Liver (tissue), 9 donors: Measurements from ENCODE around the gene KMT2D. TPM values are rescaled to one million over a fixed set of nuclear protein-coding genes. Genes with fewer than 3 reads are reported as not detected.
A peak's percentile ranks its signal among the peaks of the same experiment; 100 is the strongest.
"Not testable (repeated sequence)": the region's sequence is repeated elsewhere in the genome, so short reads cannot be mapped to it uniquely, and the experiment has no call there.

Experiments used
- DNase-seq: peaks from one replicate; pipeline ENCODE4 v3.0.0-alpha.2; 2017; ENCODE audit warnings: low spot score
- H3K27ac ChIP-seq, 2 donors: one replicate each; pipeline ENCODE4 v1.7.0; 2013; ENCODE audit warnings: inconsistent platforms in 2 of 2, low read length in 2 of 2, control low read depth in 1 of 2, low read depth in 1 of 2, mild to moderate bottlenecking in 1 of 2
- H3K27me3 ChIP-seq, 4 donors: one replicate each; pipeline versions ENCODE4 v1.6.1 to v1.7.0; 2013; ENCODE audit warnings: low read length in 3 of 4, inconsistent platforms in 1 of 4, mild to moderate bottlenecking in 1 of 4, moderate library complexity in 1 of 4; ENCODE audit not compliant: control insufficient read depth in 4 of 4, insufficient read depth in 4 of 4
- H3K36me3 ChIP-seq, 4 donors: one replicate each; pipeline versions ENCODE4 v1.6.1 to v1.7.0; 2013; ENCODE audit warnings: low read length in 3 of 4, mild to moderate bottlenecking in 3 of 4, low read depth in 1 of 4, moderate library complexity in 1 of 4; ENCODE audit not compliant: control insufficient read depth in 4 of 4, insufficient read depth in 3 of 4
- H3K4me1 ChIP-seq, 4 donors: one replicate each; pipeline versions ENCODE4 v1.6.1 to v1.7.0; 2013; ENCODE audit warnings: low read length in 3 of 4, mild to moderate bottlenecking in 3 of 4, moderate library complexity in 1 of 4; ENCODE audit not compliant: control insufficient read depth in 4 of 4, insufficient read depth in 4 of 4
- H3K4me3 ChIP-seq, 3 donors: one replicate each; pipeline versions ENCODE4 v1.6.1 to v1.7.0; 2013; ENCODE audit warnings: low read length in 3 of 3, control low read depth in 1 of 3, low read depth in 1 of 3, mild to moderate bottlenecking in 1 of 3
- H3K9ac ChIP-seq, 2 donors: one replicate each; pipeline ENCODE4 v1.7.0; 2013; ENCODE audit warnings: low read length in 2 of 2, mild to moderate bottlenecking in 2 of 2, moderate library complexity in 2 of 2, control low read depth in 1 of 2, low read depth in 1 of 2
- H3K9me3 ChIP-seq, 4 donors: one replicate each; pipeline versions ENCODE4 v1.6.1 to v1.7.0; 2013; ENCODE audit warnings: low read length in 3 of 4; ENCODE audit not compliant: control insufficient read depth in 4 of 4
- ATF3 ChIP-seq: IDR thresholded peaks from 2 replicates; pipeline ENCODE4 v1.6.1; 2016; ENCODE audit warnings: antibody characterized with exemption
- FOXA1 ChIP-seq: IDR thresholded peaks from 2 replicates; pipeline ENCODE4 v1.6.1; 2016; ENCODE audit warnings: antibody characterized with exemption
- FOXA2 ChIP-seq: IDR thresholded peaks from 2 replicates; pipeline ENCODE4 v1.6.1; 2016; ENCODE audit warnings: antibody characterized with exemption
- GABPA ChIP-seq, 2 donors: IDR thresholded peaks in 1 of 2; conservative IDR thresholded peaks in 1 of 2; 2 replicates each; pipeline ENCODE4 v1.6.1; 2016; ENCODE audit warnings: antibody characterized with exemption in 2 of 2, mild to moderate bottlenecking in 1 of 2, moderate library complexity in 1 of 2
- HNF4A ChIP-seq, 2 donors: conservative IDR thresholded peaks; 2 replicates each; pipeline ENCODE4 v1.6.1; 2016; ENCODE audit warnings: antibody characterized with exemption in 2 of 2, mild to moderate bottlenecking in 2 of 2
- HNF4G ChIP-seq: IDR thresholded peaks from 2 replicates; pipeline ENCODE4 v1.6.1; 2016; ENCODE audit warnings: antibody characterized with exemption
- JUND ChIP-seq, 2 donors: IDR thresholded peaks; 2 replicates each; pipeline ENCODE4 v1.6.1; 2016; ENCODE audit warnings: antibody characterized with exemption in 2 of 2
- MAX ChIP-seq: IDR thresholded peaks from 2 replicates; pipeline ENCODE4 v1.6.1; 2016; ENCODE audit warnings: antibody characterized with exemption
- NR2F2 ChIP-seq: IDR thresholded peaks from 2 replicates; pipeline ENCODE4 v1.6.1; 2016; ENCODE audit warnings: antibody characterized with exemption
- RAD21 ChIP-seq, 2 donors: IDR thresholded peaks; 2 replicates each; pipeline ENCODE4 v1.6.1; 2016; ENCODE audit warnings: antibody characterized with exemption in 2 of 2, mild to moderate bottlenecking in 2 of 2
- REST ChIP-seq: IDR thresholded peaks from 2 replicates; pipeline ENCODE4 v1.6.1; 2016; ENCODE audit warnings: antibody characterized with exemption, mild to moderate bottlenecking
- RXRA ChIP-seq, 2 donors: IDR thresholded peaks; 2 replicates each; pipeline ENCODE4 v1.6.1; 2017 to 2018; ENCODE audit warnings: antibody characterized with exemption in 2 of 2, mild to moderate bottlenecking in 1 of 2
- SP1 ChIP-seq: IDR thresholded peaks from 2 replicates; pipeline ENCODE4 v1.6.1; 2018; ENCODE audit warnings: antibody characterized with exemption, mild to moderate bottlenecking
- TAF1 ChIP-seq: conservative IDR thresholded peaks from 2 replicates; pipeline ENCODE4 v1.6.1; 2016; ENCODE audit warnings: antibody characterized with exemption, mild to moderate bottlenecking
- ZBTB33 ChIP-seq: IDR thresholded peaks from 2 replicates; pipeline ENCODE4 v1.6.1; 2016; ENCODE audit warnings: antibody characterized with exemption
- WGBS: extraction: QIAGEN DNeasy Blood & Tissue Kit; methylation state at CpG from one replicate; pipeline ENCODE4 v1.1.7; 2013; 5-methylcytosine and 5-hydroxymethylcytosine counted together
- polyA plus RNA-seq, 2 donors: library from polyadenylated mRNA; stranded (reverse) in 1 of 2; unstranded in 1 of 2; fragments of 200-250 nt in 1 of 2; fragments of >200 nt in 1 of 2; fragmentation: Nextera tagmentation in 1 of 2; extraction: Ambion mirVana in 1 of 2; gene quantifications; one replicate each; pipeline versions ENCODE4 v1.2.1 to v1.2.3, GENCODE V29; 2013 to 2015
- total RNA-seq, 2 donors: library from RNA; depleted of rRNA; stranded (reverse); fragments of >200 nt; gene quantifications; one replicate each; pipeline ENCODE4 v1.2.3, GENCODE V29; 2014
- donor health status: healthy.
- donor health status: healthy.
- donor health status: healthy.
- donor health status: healthy.
- donor health status: healthy.

The KMT2D gene
- total and polyA plus RNA-seq, 4 donors = 4.5 to 53.8 (median 25.0) TPM

GRCh38 chr12:49064767-49065152 lies 4.2 kb upstream of the KMT2D start:
- no peak overlapping the region for H3K9ac ChIP-seq
- no peak for DNase-seq
- peaks cover 1 to 30% (median 24%) of the 10 kb centered on the region in 4 donors for H3K4me1 ChIP-seq
- no peak overlapping the region for H3K27ac ChIP-seq
- H3K36me3 ChIP-seq = no peaks in the 10 kb centered on the region
- no peaks in the 10 kb centered on the region for H3K27me3 ChIP-seq
- no peak overlapping the region for H3K4me3 ChIP-seq
- TF ChIP-seq HNF4A (conservative IDR thresholded peaks at IDR 0.05) (peak; percentile 11 to 31), ZBTB33 (no peak), TAF1 (no peak), SP1 (peak; percentile 31), RXRA (IDR thresholded peaks at IDR 0.05) (peak; percentile 26 to 47), RAD21 (IDR thresholded peaks at IDR 0.05) (no peak), MAX (no peak), ATF3 (no peak), JUND (IDR thresholded peaks at IDR 0.05) (no peak), NR2F2 (no peak), FOXA2 (peak; percentile 70), GABPA (IDR thresholded peaks at IDR 0.05 in 1 of 2, conservative IDR thresholded peaks at IDR 0.05 in 1 of 2) (no peak), HNF4G (no peak), REST (no peak), FOXA1 (peak; percentile 49)
- no peaks in the 10 kb centered on the region for H3K9me3 ChIP-seq
- WGBS = 78% methylated on average over 5 of the region's 5 CpGs

- DNase-seq, H3K27me3 ChIP-seq, H3K9ac ChIP-seq, H3K4me3 ChIP-seq, H3K27ac ChIP-seq, H3K36me3 ChIP-seq, H3K9me3 ChIP-seq: not testable (repeated sequence)
- 95% methylated on average over 17 of the region's 17 CpGs for WGBS
- peaks cover 5 to 46% (median 41%) of the 10 kb centered on the region in 4 donors for H3K4me1 ChIP-seq
Measured at GRCh38 chr12:49061916-49062315, 1.3 kb upstream of the KMT2D start.
